Keratinocyte (primary cell): ENCODE data around the gene DEXI. TPM values are rescaled to one million over a fixed set of nuclear protein-coding genes. Genes with fewer than 3 reads are reported as not detected.

ENCODE experiments used
- DNase-seq: peaks from one replicate; pipeline ENCODE4 v3.0.0-alpha.2; 2011; ENCODE audit warnings: low read depth, missing footprints, low spot score
- FAIRE-seq: peaks from 2 replicates; lab custom pipeline; 2011; peaks lifted over from hg19 to GRCh38; lab: Jason Lieb, UNC
- H2AFZ ChIP-seq: 2 replicates; pipeline ENCODE4 v1.6.0; 2012; ENCODE audit warnings: low read length, control low read depth, inconsistent platforms; ENCODE audit not compliant: control insufficient read depth
- H3K27ac ChIP-seq: 2 replicates; pipeline ENCODE4 v1.5.1; 2011; ENCODE audit warnings: low read length; ENCODE audit not compliant: control insufficient read depth, insufficient read depth
- H3K27me3 ChIP-seq: 3 replicates; pipeline ENCODE4 v1.6.0; 2011; ENCODE audit warnings: low read length; ENCODE audit not compliant: control insufficient read depth, insufficient read depth; ENCODE audit errors: extremely low read depth
- H3K36me3 ChIP-seq, 2 experiments: 2 replicates in 1 of 2; 3 replicates in 1 of 2; pipeline ENCODE4 v1.5.1; 2011; ENCODE audit warnings: low read length in 2 of 2, mild to moderate bottlenecking in 1 of 2; ENCODE audit not compliant: control insufficient read depth in 2 of 2, insufficient read depth in 2 of 2; ENCODE audit errors: extremely low read depth in 1 of 2
- H3K4me1 ChIP-seq: 3 replicates; pipeline ENCODE4 v1.5.1; 2011; ENCODE audit warnings: low read length; ENCODE audit not compliant: control insufficient read depth, insufficient read depth; ENCODE audit errors: extremely low read depth
- H3K4me2 ChIP-seq: 3 replicates; pipeline ENCODE4 v1.6.0; 2011; ENCODE audit warnings: low read depth, low read length; ENCODE audit not compliant: control insufficient read depth, insufficient read depth; ENCODE audit errors: extremely low read depth
- H3K4me3 ChIP-seq, 3 experiments: fragments of 200-600 bp in 1 of 3; sonication (generic) in 1 of 3; 2 replicates in 2 of 3; 3 replicates in 1 of 3; pipeline ENCODE4 v1.5.1; 2011 to 2016; ENCODE audit warnings: low read length in 3 of 3, mild to moderate bottlenecking in 3 of 3, control low read depth in 2 of 3, inconsistent platforms in 1 of 3, low read depth in 1 of 3, mixed read lengths in 1 of 3, mixed run types in 1 of 3, moderate library complexity in 1 of 3; ENCODE audit not compliant: control insufficient read depth in 2 of 3, insufficient read depth in 2 of 3; ENCODE audit errors: extremely low read depth in 1 of 3
- H3K79me2 ChIP-seq: 2 replicates; pipeline ENCODE4 v1.6.0; 2012; ENCODE audit warnings: low read length; ENCODE audit not compliant: control insufficient read depth, insufficient read depth
- H3K9ac ChIP-seq: 3 replicates; pipeline ENCODE4 v1.6.0; 2011; ENCODE audit warnings: low read length; ENCODE audit not compliant: control insufficient read depth, insufficient read depth; ENCODE audit errors: extremely low read depth
- H3K9me1 ChIP-seq: 3 replicates; pipeline ENCODE4 v1.6.0; 2011; ENCODE audit warnings: low read length; ENCODE audit not compliant: control insufficient read depth, insufficient read depth; ENCODE audit errors: extremely low read depth
- H3K9me3 ChIP-seq: 2 replicates; pipeline ENCODE4 v1.5.1; 2012; ENCODE audit warnings: low read depth, low read length; ENCODE audit not compliant: control insufficient read depth
- H4K20me1 ChIP-seq: 3 replicates; pipeline ENCODE4 v1.6.0; 2011; ENCODE audit warnings: low read length; ENCODE audit not compliant: control insufficient read depth, insufficient read depth; ENCODE audit errors: extremely low read depth
- CTCF ChIP-seq, 3 experiments: IDR thresholded peaks in 1 of 3; conservative IDR thresholded peaks in 1 of 3; optimal IDR thresholded peaks in 1 of 3; 2 replicates in 2 of 3; 3 replicates in 1 of 3; pipeline versions ENCODE3 to v1.5.1; 2011; ENCODE audit warnings: low read length in 3 of 3, mild to moderate bottlenecking in 3 of 3, moderate library complexity in 2 of 3, control low read depth in 1 of 3, inconsistent platforms in 1 of 3; ENCODE audit not compliant: insufficient read depth in 2 of 3; ENCODE audit errors: extremely low read depth in 1 of 3
- EZH2 ChIP-seq: IDR thresholded peaks from one replicate; pipeline ENCODE4 v1.6.1; 2012; ENCODE audit warnings: inconsistent platforms, mild to moderate bottlenecking, low read length, moderate library complexity
- dilution Hi-C: fragments of 300-500 bp; cut with MboI; formaldehyde crosslinking; loops from one replicate; pipeline ENCODE4 v1.7.0; 2020; ENCODE audit warnings: low sequenced_read_pairs; ENCODE audit not compliant: extremely low pct_ligation_motif_present
- polyA plus RNA-seq, 5 experiments: library from polyadenylated mRNA; depleted of rRNA in 3 of 5; stranded (reverse) in 3 of 5; stranded (forward) in 1 of 5; unstranded in 1 of 5; fragments of >200 nt; gene quantifications; 1 replicate in 1 of 5; 2 replicates in 3 of 5; 3 replicates in 1 of 5; pipeline versions ENCODE4 v1.2.1 to v1.2.3, GENCODE V29; 2011 to 2012; ENCODE audit warnings: missing spikeins in 2 of 5, low read depth in 1 of 5, low replicate concordance in 1 of 5

The DEXI gene
- polyA plus RNA-seq, 1 donor (not counting 4 experiments of a cell fraction or from before 2014, with no cell fraction given), result 25.9 TPM

GRCh38 chr16:10897134-10897533 lies 45.1 kb downstream of the DEXI start:
- Histone ChIP-seq H3K9ac (no peak overlapping the region), H4K20me1 (peaks cover 2% of the 10 kb centered on the region)
- TF ChIP-seq CTCF (optimal IDR thresholded peaks at IDR 0.05 in 1 of 3, IDR thresholded peaks at IDR 0.05 in 1 of 3, conservative IDR thresholded peaks at IDR 0.05 in 1 of 3; ENCODE audit: extremely low read depth in 1 of 3, insufficient read depth in 2 of 3, low read length in 3 of 3) (no peak), EZH2 (no peak)

DNA sequence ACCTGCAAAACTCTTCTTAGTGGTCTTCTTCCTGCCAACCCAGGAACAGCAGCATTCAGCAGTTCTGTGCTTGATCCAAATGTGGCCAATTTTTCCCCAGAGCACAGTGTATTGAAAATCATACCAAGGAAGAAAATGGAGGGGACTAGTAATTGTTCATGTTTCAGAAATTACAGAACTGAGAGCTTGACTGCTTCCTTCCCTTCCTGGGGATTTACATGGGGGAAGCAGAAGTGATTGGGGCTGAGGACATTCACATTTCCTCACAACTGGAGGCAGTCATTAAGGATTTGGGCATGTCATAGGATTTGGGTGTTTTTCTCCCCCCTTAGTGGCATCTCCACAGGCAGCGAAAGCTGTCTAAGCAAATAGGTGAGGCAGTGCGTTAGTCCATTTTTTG lies 45.5 kb downstream of the DEXI start:
- Histone ChIP-seq H3K27me3 (no peaks in the 10 kb centered on the region), H3K4me3 (no peak overlapping the region), H3K4me2 (no peak overlapping the region), H3K9me3 (no peaks in the 10 kb centered on the region), H2AFZ (no peak overlapping the region), H3K4me1 (no peaks in the 10 kb centered on the region), H3K9ac (no peak overlapping the region), H3K27ac (no peak overlapping the region), H4K20me1 (peaks cover 2% of the 10 kb centered on the region), H3K9me1 (no peaks in the 10 kb centered on the region), H3K79me2 (no peaks in the 10 kb centered on the region), H3K36me3 (no peaks in the 10 kb centered on the region)
- FAIRE-seq (no peak), DNase-seq (no peak)
- TF ChIP-seq EZH2, result no peak
- no peak for TF ChIP-seq CTCF (optimal IDR thresholded peaks at IDR 0.05 in 1 of 3, IDR thresholded peaks at IDR 0.05 in 1 of 3, conservative IDR thresholded peaks at IDR 0.05 in 1 of 3; ENCODE audit: extremely low read depth in 1 of 3, insufficient read depth in 2 of 3, low read length in 3 of 3)
- dilution Hi-C loops, result no loop called here

More at GRCh38 chr16:10897134-10897533, 45.1 kb downstream of the DEXI start:
- Histone ChIP-seq H3K36me3 (no peaks in the 10 kb centered on the region), H2AFZ (no peak overlapping the region), H3K27ac (no peak overlapping the region), H3K4me1 (no peaks in the 10 kb centered on the region), H3K79me2 (no peaks in the 10 kb centered on the region), H3K4me3 (no peak overlapping the region), H3K4me2 (no peak overlapping the region), H3K9me3 (no peaks in the 10 kb centered on the region), H3K27me3 (no peaks in the 10 kb centered on the region), H3K9me1 (no peaks in the 10 kb centered on the region)
- DNase-seq (no peak), FAIRE-seq (no peak)
- dilution Hi-C loops, result no loop called here
